HG03521 (cell line): ENCODE measurements around the gene GPR155.
"Not testable (repeated sequence)": the region's sequence is repeated elsewhere in the genome, so short reads cannot be mapped to it uniquely, and the experiment has no call there.

Experiments used
- ATAC-seq: cut with Tn5 transposase; IDR thresholded peaks from one replicate; pipeline ENCODE4 v1.9.1; 2021; ENCODE audit warnings: mild to moderate bottlenecking, moderate library complexity; ENCODE audit not compliant: unreplicated experiment

Gene GPR155

GRCh38 chr2:174491947-174492346 lies 5.1 kb upstream of the GPR155 start:
- no peak for ATAC-seq

GRCh38 chr2:174490051-174490450 lies 3.2 kb upstream of the GPR155 start:
- no peak for ATAC-seq

DNA sequence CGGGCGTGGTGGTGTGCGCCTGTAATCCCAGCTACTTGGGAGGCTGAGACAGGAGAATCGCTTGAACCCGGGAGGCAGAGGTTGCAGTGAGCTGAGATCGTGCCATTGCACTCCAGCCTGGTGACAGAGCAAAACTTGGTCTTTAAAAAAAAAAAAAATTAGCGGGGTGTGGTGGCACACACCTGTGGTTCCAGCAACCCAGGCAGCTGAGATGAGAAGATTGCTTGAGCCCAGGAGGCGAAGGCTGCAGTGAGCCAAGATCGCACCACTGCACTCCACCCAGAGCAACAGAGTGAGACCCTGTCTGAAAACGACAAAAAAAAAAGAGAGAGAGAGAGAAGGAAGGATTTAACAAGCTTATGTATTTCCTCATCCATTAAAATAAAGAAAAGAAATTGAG lies 2.7 kb upstream of the GPR155 start:
- not testable (repeated sequence) for ATAC-seq

DNA sequence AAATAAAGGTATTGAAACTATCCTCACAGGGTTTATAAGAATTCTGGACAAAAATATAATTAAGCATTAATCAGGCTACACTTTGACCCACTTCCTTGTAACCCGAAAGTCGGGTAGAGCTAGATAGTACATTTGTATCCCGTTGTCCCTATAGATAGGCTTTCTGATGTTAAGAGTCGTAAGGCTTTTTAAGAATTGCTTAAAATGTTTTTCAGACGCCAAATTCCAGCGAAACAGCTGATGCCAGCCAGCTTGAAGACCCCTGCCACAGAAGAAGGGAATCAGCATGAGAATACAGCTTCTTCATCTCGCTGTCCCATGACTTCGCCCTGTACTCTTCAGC lies 962 bp upstream of the GPR155 start:
- ATAC-seq: no peak

- ATAC-seq: peak; percentile 96
Measured at GRCh38 chr2:174487108-174487819, 435 bp upstream of the GPR155 start.

- ATAC-seq: peak; percentile 1
Measured at GRCh38 chr2:174485788-174486562, 854 bp downstream of the GPR155 start.

DNA sequence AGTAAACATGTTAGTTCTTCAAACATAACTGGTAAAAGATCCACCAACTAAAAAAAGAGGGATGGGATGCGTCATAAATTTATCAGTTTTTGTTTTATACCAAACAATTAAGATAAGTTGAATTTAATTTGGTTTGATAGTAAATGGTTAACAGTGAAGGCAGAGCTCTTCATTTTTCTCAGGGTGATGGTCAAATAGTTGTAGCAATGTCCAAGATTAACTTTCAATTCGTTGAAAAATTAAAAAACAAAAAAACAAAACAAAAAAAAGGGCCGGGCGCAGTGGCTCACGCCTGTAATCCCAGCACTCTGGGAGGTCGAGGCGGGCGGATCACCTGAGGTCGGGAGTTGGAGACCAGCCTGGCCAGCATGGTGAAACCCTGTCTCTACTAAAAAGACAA lies 1.8 kb downstream of the GPR155 start:
- not testable (repeated sequence) for ATAC-seq

DNA sequence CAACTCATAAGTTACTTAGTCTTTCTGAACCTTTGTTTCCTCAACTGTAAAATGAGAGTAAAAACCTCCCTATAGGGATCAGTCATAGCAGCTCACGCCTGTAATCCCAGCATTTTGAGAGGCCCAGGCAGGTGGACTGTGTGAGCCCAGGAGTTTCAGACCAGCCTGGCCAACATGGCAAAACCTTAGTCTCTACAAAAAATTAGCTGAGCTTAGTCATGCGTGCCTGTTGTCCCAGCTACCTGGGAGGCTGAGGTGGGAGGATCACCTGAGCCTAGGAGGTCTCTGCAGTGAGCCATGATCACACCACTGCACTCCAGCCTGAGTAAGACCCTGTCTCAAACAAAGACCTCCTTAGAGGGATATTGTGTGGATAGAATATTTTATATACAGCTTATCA lies 2.3 kb downstream of the GPR155 start:
- ATAC-seq: no peak

DNA sequence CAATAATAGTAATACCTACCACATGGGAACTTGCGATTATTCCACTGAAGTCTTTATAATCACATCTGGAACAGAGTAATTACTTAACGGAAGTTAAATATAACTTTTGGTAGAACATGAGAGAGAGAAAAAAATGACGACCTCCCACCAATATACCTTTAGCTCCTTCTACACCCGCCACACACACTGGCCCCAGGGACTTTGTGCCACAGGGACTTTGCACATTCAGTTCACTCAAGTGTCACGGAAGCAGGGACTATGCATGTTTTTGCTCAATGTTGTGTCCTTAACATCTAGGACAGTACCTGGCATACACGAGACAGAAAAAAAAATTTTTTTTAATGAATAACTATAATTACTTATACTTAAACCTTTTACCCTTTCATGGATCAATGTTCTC lies 4.0 kb downstream of the GPR155 start:
- ATAC-seq: no peak

DNA sequence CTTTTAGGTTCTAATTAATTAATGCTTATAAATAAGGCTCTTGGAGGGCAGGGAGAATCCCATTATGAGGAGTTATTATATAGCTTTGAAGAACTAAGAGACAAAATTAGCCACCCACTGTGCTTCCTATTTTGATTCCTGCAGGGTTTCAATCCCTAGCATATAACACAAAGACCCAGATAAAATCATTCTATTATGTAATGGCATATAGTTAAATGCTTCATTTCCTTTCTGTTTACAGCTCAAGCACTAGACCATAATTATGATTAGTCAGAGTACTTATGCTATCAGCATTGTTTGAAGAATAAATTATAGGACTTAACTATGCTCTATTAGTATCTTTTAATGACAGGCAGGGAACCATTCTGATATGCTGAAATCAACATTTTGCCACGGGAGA lies 9.1 kb downstream of the GPR155 start:
- no peak for ATAC-seq

DNA sequence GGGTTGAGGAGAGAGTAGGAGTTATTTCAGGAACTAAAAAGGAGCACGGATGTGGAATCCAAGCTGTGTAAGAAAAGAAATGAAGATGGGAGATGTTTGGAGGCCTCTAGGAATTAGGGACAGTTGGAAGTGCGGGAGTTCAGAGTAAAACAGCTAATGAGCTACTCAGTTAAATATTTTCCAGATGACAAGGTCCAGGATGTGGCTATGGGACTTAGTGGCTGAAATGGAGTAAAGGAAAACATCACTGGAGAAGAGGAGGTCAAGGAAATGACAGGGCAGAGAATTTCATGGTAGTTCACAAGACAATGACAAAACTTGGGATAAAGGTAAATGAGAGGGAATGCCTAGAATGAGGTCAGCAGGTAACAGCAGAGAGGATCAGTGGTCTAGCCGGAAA lies 13.0 kb downstream of the GPR155 start:
- no peak for ATAC-seq

DNA sequence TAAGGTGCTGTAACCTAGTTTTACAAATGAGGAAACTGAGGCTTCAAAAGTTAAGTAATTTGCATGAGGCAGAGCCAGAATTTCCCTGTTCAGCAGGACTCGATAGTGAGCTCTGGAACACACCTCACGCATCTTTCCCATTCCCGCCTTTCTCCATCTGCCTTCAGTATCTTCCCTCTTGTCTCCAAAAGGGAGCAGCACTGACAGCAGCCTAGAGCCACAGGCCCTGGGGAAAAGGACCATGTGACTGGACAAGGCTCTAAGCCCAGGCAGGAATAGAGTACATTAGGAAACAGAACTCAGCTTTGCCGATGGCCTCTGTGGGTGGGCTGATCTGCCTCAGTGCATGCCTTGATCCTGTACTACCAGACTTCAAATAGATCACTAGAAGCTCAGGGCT lies 21.5 kb downstream of the GPR155 start:
- no peak for ATAC-seq

GRCh38 chr2:174461221-174461620 lies 25.6 kb downstream of the GPR155 start:
- ATAC-seq: no peak

GRCh38 chr2:174454566-174454965 lies 32.3 kb downstream of the GPR155 start:
- ATAC-seq: no peak

DNA sequence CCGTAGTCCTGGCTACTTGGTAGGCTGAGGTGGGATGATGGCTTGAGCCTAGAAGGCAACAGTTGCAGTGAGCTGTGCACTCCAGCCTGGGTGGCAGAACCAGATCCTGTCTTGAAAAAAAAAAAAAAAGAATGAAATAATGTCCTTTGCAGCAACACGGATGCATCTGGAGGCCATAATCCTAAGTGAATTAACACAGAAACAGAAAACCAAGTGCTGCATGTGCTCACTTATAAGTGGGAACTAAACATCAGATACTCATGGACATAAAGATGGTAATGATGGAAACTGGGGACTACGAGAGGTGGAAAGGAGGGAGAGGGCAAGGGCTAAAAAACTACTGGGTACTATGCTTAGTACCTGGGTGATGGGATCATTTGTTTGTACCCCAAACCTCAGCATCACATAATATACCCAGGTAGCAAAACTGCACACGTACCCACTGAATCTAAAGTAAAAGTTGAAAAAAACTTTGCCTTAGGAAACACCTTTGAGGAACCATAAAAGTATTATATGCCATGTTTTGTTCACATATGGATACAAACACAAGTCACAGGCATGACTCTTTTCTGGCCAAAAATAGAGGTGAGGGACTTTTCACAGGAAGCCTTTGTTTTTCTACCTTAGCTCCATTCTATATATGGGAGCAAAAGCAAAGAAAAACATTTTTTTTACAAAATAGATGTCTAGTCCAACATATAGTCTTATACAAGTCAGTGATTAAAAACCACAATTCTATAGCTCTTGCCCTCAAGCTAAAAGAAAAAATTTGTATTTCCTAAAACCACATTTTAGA lies 36.6 kb downstream of the GPR155 start:
- no peak for ATAC-seq

- no peak for ATAC-seq
Measured at GRCh38 chr2:174449033-174449432, 37.8 kb downstream of the GPR155 start.

GRCh38 chr2:174446531-174446930 lies 40.3 kb downstream of the GPR155 start:
- no peak for ATAC-seq

DNA sequence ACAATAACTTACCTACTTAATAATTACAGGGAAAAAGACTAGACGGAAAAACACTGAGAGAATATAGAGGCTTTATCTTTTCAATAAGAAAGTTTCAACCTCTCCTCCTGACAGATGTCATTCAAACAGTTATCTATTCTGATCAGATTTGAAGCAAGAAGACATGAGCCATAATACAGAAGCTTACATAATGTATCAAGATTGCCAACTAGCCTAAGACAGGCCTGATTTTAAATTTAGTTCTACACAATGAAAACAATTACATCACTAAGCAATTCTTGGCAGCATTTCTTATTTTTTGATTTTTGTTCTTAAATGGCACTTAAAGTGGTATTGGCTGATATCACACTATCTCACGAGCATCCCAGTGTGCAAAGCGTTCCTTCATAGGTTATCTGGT lies 41.6 kb downstream of the GPR155 start:
- ATAC-seq: no peak

DNA sequence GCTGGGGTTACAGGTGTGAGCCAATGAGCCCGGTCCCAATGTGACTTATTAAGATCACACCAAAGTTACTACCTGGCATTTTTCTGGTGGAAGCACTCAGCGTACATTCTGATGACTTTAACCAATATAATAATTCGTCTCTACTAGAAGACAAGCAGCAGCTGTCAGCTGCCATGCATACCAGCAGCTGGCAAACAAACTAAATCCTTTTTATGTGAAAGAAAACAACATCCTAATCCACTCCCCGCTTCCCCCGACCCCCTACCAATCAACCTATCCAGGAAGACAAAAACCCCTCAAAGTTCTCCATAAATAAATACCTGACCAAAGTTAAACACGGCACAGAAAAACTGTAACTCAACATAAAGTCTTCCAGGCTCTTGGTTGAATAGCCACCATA lies 42.1 kb downstream of the GPR155 start:
- no peak for ATAC-seq

- no peak for ATAC-seq
Measured at GRCh38 chr2:174442546-174443510, 44.0 kb downstream of the GPR155 start.

DNA sequence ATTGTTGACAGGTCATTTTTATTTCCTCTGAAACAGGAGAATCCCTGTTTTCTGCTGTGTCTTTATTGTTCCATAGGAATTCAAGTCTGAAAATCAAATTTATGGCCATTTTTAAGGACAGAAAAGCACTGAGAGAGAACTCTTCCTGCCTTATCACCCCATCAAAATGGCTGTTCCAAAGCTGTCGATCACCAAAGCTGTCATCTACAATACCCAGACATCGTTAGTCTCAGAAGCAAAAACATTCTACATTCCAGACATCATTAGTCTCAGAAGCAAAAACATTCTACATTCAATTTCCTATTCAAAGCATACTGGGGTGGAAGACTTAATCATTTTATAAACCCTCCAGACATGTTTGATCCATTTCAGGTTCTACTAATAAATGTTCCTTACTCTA lies 46.9 kb downstream of the GPR155 start:
- no peak for ATAC-seq
